ENCODE data around the gene BAHD1. TPM values are rescaled to one million over a fixed set of nuclear protein-coding genes. Genes with fewer than 3 reads are reported as not detected.

BAHD1 gene
- total RNA-seq, result 10 to 100 TPM; 47.0 to 49.2 TPM
- polyA plus RNA-seq, result 1 to 10 TPM; 1.5 to 4.6 TPM

- H3K9me3 ChIP-seq (ENCODE audit: control insufficient read depth in 1 of 2, low read length in 2 of 2), result no peaks in the 10 kb centered on the region
- peak within 1 kb of the TSS; percentile 91 to 96 (median 93) for H3K4me3 Mint-ChIP-seq
- intact Hi-C loops (cut with micrococcal nuclease), result loop anchor here (1.0 to 2.0 kb wide), 3 partner anchors 36 to 128 kb away; partner anchors contain the start of genes IVD and RPUSD2
- peak within 1 kb of the TSS; percentile 62 to 65 for H3K4me3 ChIP-seq (ENCODE audit: low read length in 2 of 2)
- ChIA-PET POLR2A (ENCODE audit: partially characterized antibody) (interaction anchor here (0.7 to 5.7 kb wide), 16 partner anchors 11 to 253 kb away, joined by 3 to 94 read pairs (median 4); partner anchors contain the start of genes CCDC32, DISP2, PLCB2 and RAD51), CTCF (ENCODE audit: partially characterized antibody) (interaction anchor here (0.5 to 5.7 kb wide), 10 partner anchors 9 to 103 kb away, joined by 3 to 29 read pairs (median 4); no protein-coding TSS in a partner anchor)
- peaks cover 12% of the 10 kb centered on the region for H3K27me3 ChIP-seq (ENCODE audit: insufficient read depth, low read length)
- H3K4me1 ChIP-seq (ENCODE audit: insufficient read depth, low read length), result peaks cover 67% of the 10 kb centered on the region
- H3K9me3 Mint-ChIP-seq, result no peaks in the 10 kb centered on the region
- peaks cover 49 to 83% (median 60%) of the 10 kb centered on the region in 4 donors for H3K4me1 Mint-ChIP-seq
- H3K27ac Mint-ChIP-seq, result peak within 1 kb of the TSS; percentile 87 to 94 (median 92)
- H3K27ac ChIP-seq (ENCODE audit: low read depth, low read length), result peak within 1 kb of the TSS; percentile 49
- peaks cover 0 to 10% of the 10 kb centered on the region in 2 donors for H3K36me3 Mint-ChIP-seq
- H3K36me3 ChIP-seq (ENCODE audit: insufficient read depth, low read length), result no peaks in the 10 kb centered on the region
- peaks cover 13% of the 10 kb centered on the region in 2 donors for H3K27me3 Mint-ChIP-seq
- DNase-seq, result peak; percentile 89 to 93 (median 90)
These were observed at the start of gene BAHD1 for GRCh38 chr15:40440743-40441564. TSS of gene BAHD1 (plus strand) at chr15:40440953. CDS start at chr15:40458465, 17,512 bp downstream.

GRCh38 chr15:40392986-40393948 is 47.5 kb upstream of the BAHD1 start:
- no peaks in the 10 kb centered on the region for H3K27me3 Mint-ChIP-seq
- peaks cover 5% of the 10 kb centered on the region for H3K4me1 ChIP-seq (ENCODE audit: insufficient read depth, low read length)
- peaks cover 32 to 37% of the 10 kb centered on the region in 2 donors for H3K36me3 Mint-ChIP-seq
- no peak for DNase-seq
- ChIA-PET POLR2A (ENCODE audit: partially characterized antibody) (no interaction called here), CTCF (ENCODE audit: partially characterized antibody) (no interaction called here)
- intact Hi-C loops (cut with micrococcal nuclease), result no loop called here
- H3K4me3 ChIP-seq (ENCODE audit: low read length in 2 of 2), result no peak overlapping the region
- peaks cover 3 to 8% (median 5%) of the 10 kb centered on the region in 4 donors for H3K4me1 Mint-ChIP-seq
- H3K4me3 Mint-ChIP-seq, result no peak overlapping the region
- no peak overlapping the region for H3K27ac ChIP-seq (ENCODE audit: low read depth, low read length)
- H3K9me3 Mint-ChIP-seq, result no peaks in the 10 kb centered on the region
- peak overlapping the region in 1 of 7 donors; percentile 20 for H3K27ac Mint-ChIP-seq
- no peaks in the 10 kb centered on the region for H3K27me3 ChIP-seq (ENCODE audit: insufficient read depth, low read length)
- peaks cover 5% of the 10 kb centered on the region for H3K36me3 ChIP-seq (ENCODE audit: insufficient read depth, low read length)
- no peaks in the 10 kb centered on the region for H3K9me3 ChIP-seq (ENCODE audit: control insufficient read depth in 1 of 2, low read length in 2 of 2)

- intact Hi-C loops (cut with micrococcal nuclease), result no loop called here
- Histone ChIP-seq H3K27me3 (ENCODE audit: insufficient read depth, low read length) (no peaks in the 10 kb centered on the region), H3K36me3 (ENCODE audit: insufficient read depth, low read length) (no peaks in the 10 kb centered on the region), H3K9me3 (ENCODE audit: control insufficient read depth in 1 of 2, low read length in 2 of 2) (no peaks in the 10 kb centered on the region), H3K4me1 (ENCODE audit: insufficient read depth, low read length) (peaks cover 14% of the 10 kb centered on the region), H3K27ac (ENCODE audit: low read depth, low read length) (no peak overlapping the region), H3K4me3 (ENCODE audit: low read length in 2 of 2) (peak overlapping the region in 1 of 2 donors; percentile 5)
- H3K9me3 Mint-ChIP-seq, result no peaks in the 10 kb centered on the region
- no peaks in the 10 kb centered on the region for H3K27me3 Mint-ChIP-seq
- H3K36me3 Mint-ChIP-seq, result peaks cover 6 to 9% of the 10 kb centered on the region in 2 donors
- DNase-seq, result no peak
- H3K4me1 Mint-ChIP-seq, result peaks cover 9 to 25% (median 14%) of the 10 kb centered on the region in 4 donors
- POLR2A ChIA-PET (ENCODE audit: partially characterized antibody), result interaction anchor here (0.7 to 2.3 kb wide), 6 partner anchors 9 to 171 kb away, joined by 3 to 10 read pairs (median 3); partner anchors contain the start of genes DISP2, IVD and RPUSD2
- H3K27ac Mint-ChIP-seq, result peak overlapping the region in 6 of 7 donors; percentile 5 to 88 (median 52)
- CTCF ChIA-PET (ENCODE audit: partially characterized antibody), result interaction anchor here (0.8 to 3.5 kb wide), 10 partner anchors 9 to 119 kb away, joined by 3 to 15 read pairs (median 8); no protein-coding TSS in a partner anchor
- H3K4me3 Mint-ChIP-seq, result peak overlapping the region in 7 of 8 donors; percentile 52 to 83 (median 70)
These were observed 42.9 kb upstream of the BAHD1 start for GRCh38 chr15:40397688-40398412.

- Histone ChIP-seq H3K27me3 (ENCODE audit: insufficient read depth, low read length) (no peaks in the 10 kb centered on the region), H3K4me1 (ENCODE audit: insufficient read depth, low read length) (peaks cover 14% of the 10 kb centered on the region), H3K9me3 (ENCODE audit: control insufficient read depth in 1 of 2, low read length in 2 of 2) (no peaks in the 10 kb centered on the region), H3K27ac (ENCODE audit: low read depth, low read length) (no peak overlapping the region), H3K4me3 (ENCODE audit: low read length in 2 of 2) (peak overlapping the region in 1 of 2 donors; percentile 5), H3K36me3 (ENCODE audit: insufficient read depth, low read length) (no peaks in the 10 kb centered on the region)
- ChIA-PET POLR2A (ENCODE audit: partially characterized antibody) (interaction anchor here (0.7 to 2.3 kb wide), 5 partner anchors 8 to 171 kb away, joined by 3 to 10 read pairs (median 3); partner anchors contain the start of genes DISP2, IVD and RPUSD2), CTCF (ENCODE audit: partially characterized antibody) (interaction anchor here (1.2 to 3.5 kb wide), 9 partner anchors 9 to 119 kb away, joined by 3 to 15 read pairs (median 8); no protein-coding TSS in a partner anchor)
- Mint-ChIP-seq H3K27ac (peak overlapping the region in 6 of 7 donors; percentile 5 to 88 (median 50)), H3K4me1 (peaks cover 9 to 26% (median 14%) of the 10 kb centered on the region in 4 donors), H3K9me3 (no peaks in the 10 kb centered on the region), H3K36me3 (peaks cover 3 to 4% of the 10 kb centered on the region in 2 donors), H3K4me3 (peak overlapping the region; percentile 37 to 83 (median 66)), H3K27me3 (no peaks in the 10 kb centered on the region)
- DNase-seq, result no peak
- intact Hi-C loops (cut with micrococcal nuclease), result no loop called here
These were observed 42.3 kb upstream of the BAHD1 start for GRCh38 chr15:40398413-40398873.

GRCh38 chr15:40399370-40399769 is 41.4 kb upstream of the BAHD1 start:
- no peaks in the 10 kb centered on the region for H3K9me3 Mint-ChIP-seq
- H3K36me3 Mint-ChIP-seq, result no peaks in the 10 kb centered on the region
- no peaks in the 10 kb centered on the region for H3K27me3 ChIP-seq (ENCODE audit: insufficient read depth, low read length)
- no peaks in the 10 kb centered on the region for H3K36me3 ChIP-seq (ENCODE audit: insufficient read depth, low read length)
- no peak overlapping the region for H3K27ac ChIP-seq (ENCODE audit: low read depth, low read length)
- no peak overlapping the region for H3K4me3 Mint-ChIP-seq
- no peak for DNase-seq
- ChIA-PET POLR2A (ENCODE audit: partially characterized antibody) (interaction anchor here (1.1 kb wide), 1 partner anchor 42 kb away, joined by 3 read pairs; the partner anchor contains the start of gene DISP2), CTCF (ENCODE audit: partially characterized antibody) (interaction anchor here (0.7 to 3.5 kb wide), 7 partner anchors 10 to 120 kb away, joined by 3 to 15 read pairs (median 12); no protein-coding TSS in a partner anchor)
- H3K9me3 ChIP-seq (ENCODE audit: control insufficient read depth in 1 of 2, low read length in 2 of 2), result no peaks in the 10 kb centered on the region
- no peak overlapping the region for H3K27ac Mint-ChIP-seq
- H3K27me3 Mint-ChIP-seq, result no peaks in the 10 kb centered on the region
- intact Hi-C loops (cut with micrococcal nuclease), result no loop called here
- H3K4me1 ChIP-seq (ENCODE audit: insufficient read depth, low read length), result peaks cover 14% of the 10 kb centered on the region
- H3K4me1 Mint-ChIP-seq, result peaks cover 13 to 30% (median 20%) of the 10 kb centered on the region in 4 donors
- H3K4me3 ChIP-seq (ENCODE audit: low read length in 2 of 2), result no peak overlapping the region

Data from CD4-positive, alpha-beta memory T cell (primary cell).